Rectal smooth muscle tissue (tissue), 1 donor: Measurements from ENCODE around the gene ASGR2.
"Not testable (repeated sequence)": the region's sequence is repeated elsewhere in the genome, so short reads cannot be mapped to it uniquely, and the experiment has no call there.

Source experiments
- H3K27ac ChIP-seq: one replicate; pipeline ENCODE4 v1.7.0; 2013; ENCODE audit warnings: low read depth, low read length, inconsistent platforms
- H3K27me3 ChIP-seq: one replicate; pipeline ENCODE4 v1.7.0; 2013; ENCODE audit warnings: low read length; ENCODE audit not compliant: control insufficient read depth, insufficient read depth
- H3K36me3 ChIP-seq: one replicate; pipeline ENCODE4 v1.7.0; 2013; ENCODE audit warnings: low read length; ENCODE audit not compliant: control insufficient read depth, insufficient read depth
- H3K4me1 ChIP-seq: one replicate; pipeline ENCODE4 v1.7.0; 2013; ENCODE audit warnings: low read length; ENCODE audit not compliant: control insufficient read depth, insufficient read depth
- H3K4me3 ChIP-seq: one replicate; pipeline ENCODE4 v1.7.0; 2013; ENCODE audit warnings: low read length
- H3K9ac ChIP-seq: one replicate; pipeline ENCODE4 v1.7.0; 2013; ENCODE audit warnings: low read length

ASGR2 gene

GRCh38 chr17:7114241-7114874 lies at the start of gene ASGR2:
Gene ASGR2 (minus strand): TSS chr17:7114822. CDS start chr17:7114240, 582 bp downstream.
- Histone ChIP-seq H3K4me3 (no peak within 1 kb of the TSS), H3K27ac (no peak within 1 kb of the TSS)

GRCh38 chr17:7159571-7159970 lies 44.9 kb upstream of the ASGR2 start:
- H3K27me3 ChIP-seq, H3K4me1 ChIP-seq, H3K4me3 ChIP-seq, H3K36me3 ChIP-seq, H3K27ac ChIP-seq, H3K9ac ChIP-seq: not testable (repeated sequence)

More at GRCh38 chr17:7114241-7114874, at the start of gene ASGR2:
- H3K36me3 ChIP-seq = no peaks in the 10 kb centered on the region
- no peaks in the 10 kb centered on the region for H3K27me3 ChIP-seq
- no peak within 1 kb of the TSS for H3K9ac ChIP-seq
- H3K4me1 ChIP-seq = no peaks in the 10 kb centered on the region

GRCh38 chr17:7158424-7158823 lies 43.8 kb upstream of the ASGR2 start:
- not testable (repeated sequence) for H3K4me1 ChIP-seq, H3K36me3 ChIP-seq, H3K4me3 ChIP-seq, H3K27ac ChIP-seq, H3K9ac ChIP-seq, H3K27me3 ChIP-seq

GRCh38 chr17:7156342-7156940 lies 41.8 kb upstream of the ASGR2 start:
- Histone ChIP-seq H3K36me3 (no peaks in the 10 kb centered on the region), H3K4me1 (no peaks in the 10 kb centered on the region), H3K4me3 (no peak overlapping the region), H3K27me3 (no peaks in the 10 kb centered on the region), H3K9ac (no peak overlapping the region), H3K27ac (no peak overlapping the region)

GRCh38 chr17:7147772-7148171 lies 33.1 kb upstream of the ASGR2 start:
- Histone ChIP-seq H3K4me3 (no peak overlapping the region), H3K9ac (no peak overlapping the region), H3K36me3 (no peaks in the 10 kb centered on the region), H3K4me1 (no peaks in the 10 kb centered on the region), H3K27me3 (no peaks in the 10 kb centered on the region), H3K27ac (no peak overlapping the region)

GRCh38 chr17:7146115-7146514 lies 31.5 kb upstream of the ASGR2 start:
- no peak overlapping the region for H3K9ac ChIP-seq
- H3K27me3 ChIP-seq = no peaks in the 10 kb centered on the region
- H3K4me3 ChIP-seq = no peak overlapping the region
- H3K36me3 ChIP-seq = no peaks in the 10 kb centered on the region
- H3K27ac ChIP-seq = no peak overlapping the region
- H3K4me1 ChIP-seq = no peaks in the 10 kb centered on the region

- no peaks in the 10 kb centered on the region for H3K27me3 ChIP-seq
- no peaks in the 10 kb centered on the region for H3K36me3 ChIP-seq
- H3K4me3 ChIP-seq = no peak overlapping the region
- no peak overlapping the region for H3K27ac ChIP-seq
- no peak overlapping the region for H3K9ac ChIP-seq
- no peaks in the 10 kb centered on the region for H3K4me1 ChIP-seq
Measured at GRCh38 chr17:7144213-7144612, 29.6 kb upstream of the ASGR2 start.

- no peaks in the 10 kb centered on the region for H3K36me3 ChIP-seq
- H3K4me3 ChIP-seq = no peak overlapping the region
- H3K27me3 ChIP-seq = no peaks in the 10 kb centered on the region
- H3K4me1 ChIP-seq = no peaks in the 10 kb centered on the region
- H3K27ac ChIP-seq = no peak overlapping the region
- H3K9ac ChIP-seq = no peak overlapping the region
Measured at GRCh38 chr17:7141824-7142223, 27.2 kb upstream of the ASGR2 start.

GRCh38 chr17:7139400-7139799 lies 24.8 kb upstream of the ASGR2 start:
- H3K9ac ChIP-seq = no peak overlapping the region
- no peak overlapping the region for H3K4me3 ChIP-seq
- H3K4me1 ChIP-seq = no peaks in the 10 kb centered on the region
- no peak overlapping the region for H3K27ac ChIP-seq
- H3K36me3 ChIP-seq = no peaks in the 10 kb centered on the region
- no peaks in the 10 kb centered on the region for H3K27me3 ChIP-seq

- Histone ChIP-seq H3K27ac (no peak overlapping the region), H3K4me1 (no peaks in the 10 kb centered on the region), H3K4me3 (no peak overlapping the region), H3K27me3 (no peaks in the 10 kb centered on the region), H3K36me3 (no peaks in the 10 kb centered on the region), H3K9ac (no peak overlapping the region)
Measured at GRCh38 chr17:7138800-7139381, 24.3 kb upstream of the ASGR2 start.

GRCh38 chr17:7137171-7137943 lies 22.7 kb upstream of the ASGR2 start:
- Histone ChIP-seq H3K4me1 (no peaks in the 10 kb centered on the region), H3K27ac (no peak overlapping the region), H3K4me3 (no peak overlapping the region), H3K9ac (no peak overlapping the region), H3K27me3 (peaks cover 5% of the 10 kb centered on the region), H3K36me3 (no peaks in the 10 kb centered on the region)

GRCh38 chr17:7136266-7136877 lies 21.8 kb upstream of the ASGR2 start:
- H3K36me3 ChIP-seq = no peaks in the 10 kb centered on the region
- H3K27ac ChIP-seq = no peak overlapping the region
- no peak overlapping the region for H3K9ac ChIP-seq
- peaks cover 5% of the 10 kb centered on the region for H3K27me3 ChIP-seq
- no peak overlapping the region for H3K4me3 ChIP-seq
- H3K4me1 ChIP-seq = no peaks in the 10 kb centered on the region
